ENCODE measurements around the gene GTF2E1.

The GTF2E1 gene

GRCh38 chr3:120801484-120801883 lies 58.9 kb downstream of the GTF2E1 start:
- no peak for DNase-seq

DNA sequence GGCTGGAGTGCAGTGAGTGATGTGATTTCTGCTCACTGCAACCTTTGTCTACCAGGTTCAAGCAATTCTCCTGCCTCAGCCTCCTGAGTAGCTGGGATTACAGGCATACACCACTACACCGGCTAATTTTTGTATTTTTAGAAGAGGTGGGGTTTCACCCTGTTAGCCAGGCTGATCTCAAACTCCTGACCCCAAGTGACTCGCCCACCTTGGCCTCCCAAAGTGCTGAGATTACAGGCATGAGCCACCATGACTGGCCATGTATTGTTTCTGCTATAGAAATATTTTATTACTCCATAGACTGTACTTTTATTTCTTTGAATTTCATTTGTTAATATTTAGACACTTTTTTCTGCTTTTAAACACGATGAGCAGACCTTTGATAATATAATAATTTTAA lies 60.4 kb downstream of the GTF2E1 start:
- DNase-seq = no peak

DNA sequence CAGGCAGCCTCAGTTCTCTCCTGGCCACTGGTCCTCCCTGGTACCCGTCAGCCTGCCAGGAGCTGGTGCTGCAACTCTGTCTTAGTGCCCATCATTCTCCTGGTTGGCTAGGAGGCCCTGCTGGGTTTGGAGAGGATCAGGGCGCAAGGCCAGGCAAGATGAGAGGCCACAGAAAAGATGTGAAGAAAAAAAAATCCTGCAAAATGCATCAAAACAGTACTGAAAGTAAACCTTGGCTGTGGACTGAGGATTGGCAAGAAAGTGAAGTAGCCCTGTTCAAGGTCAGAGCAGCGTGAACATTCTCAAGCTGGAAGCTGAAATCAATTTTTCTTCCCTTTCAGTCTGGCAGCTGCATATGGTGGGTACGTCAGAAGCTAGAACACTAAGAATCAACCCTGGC lies 74.2 kb downstream of the GTF2E1 start:
- DNase-seq = no peak

GRCh38 chr3:120820748-120821147 lies 78.2 kb downstream of the GTF2E1 start:
- DNase-seq = no peak

GRCh38 chr3:120821426-120821825 lies 78.9 kb downstream of the GTF2E1 start:
- DNase-seq = no peak

DNA sequence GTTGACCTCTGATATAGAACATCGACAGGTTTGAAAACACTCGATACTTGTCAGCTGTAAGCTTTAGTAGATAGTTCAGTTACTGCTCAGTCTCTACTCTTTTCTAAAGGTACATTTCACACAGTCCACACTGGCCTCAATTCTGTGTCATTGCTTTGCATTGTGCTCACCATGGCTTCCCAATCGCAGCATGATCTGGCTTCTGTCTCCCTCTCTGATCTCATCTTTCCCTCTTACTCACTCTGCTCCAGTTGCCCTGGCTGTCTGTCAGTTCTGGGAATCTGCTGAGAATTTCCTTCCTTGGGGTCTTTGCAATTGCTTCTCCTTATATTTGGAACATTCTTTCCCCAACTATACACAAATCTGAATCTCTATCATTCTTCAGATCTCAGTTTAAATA lies 80.6 kb downstream of the GTF2E1 start:
- no peak for DNase-seq

DNA sequence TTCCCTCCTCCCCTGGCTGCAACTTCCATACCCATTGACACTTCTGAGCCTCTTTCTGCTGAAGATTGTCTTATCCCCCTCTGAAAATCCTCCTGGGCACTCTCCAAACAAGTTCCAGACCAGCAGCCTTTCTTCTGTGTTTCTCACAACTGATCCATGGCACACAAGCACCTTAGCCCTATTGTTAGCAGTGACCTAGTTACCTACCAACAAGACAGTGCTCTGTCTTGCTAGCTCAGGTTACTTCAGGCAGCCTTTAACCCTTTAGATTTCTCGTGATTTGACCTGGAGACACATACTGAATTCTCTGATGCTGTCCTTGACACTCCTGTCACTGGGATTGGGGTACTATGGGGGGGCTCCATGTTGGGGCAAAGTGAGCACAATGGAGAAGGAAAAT lies 82.1 kb downstream of the GTF2E1 start:
- DNase-seq = no peak

- no peak for DNase-seq
Observed at GRCh38 chr3:120828796-120829195, 86.3 kb downstream of the GTF2E1 start.

- DNase-seq = no peak
Observed at GRCh38 chr3:120831066-120831465, 88.5 kb downstream of the GTF2E1 start.
